CD4-positive, alpha-beta T cell treated with Interleukin-2 at 100 ng/mL for 4 hours (primary cell): Measurements from ENCODE around the gene OGA.

ENCODE experiments used
- DNase-seq: peaks from one replicate; pipeline ENCODE4 v3.0.0-alpha.2; 2020; ENCODE audit warnings: low spot score

The OGA gene

GRCh38 chr10:101775273-101776160 lies 42.7 kb downstream of the OGA start, which contains the start of gene FGF8:
Gene FGF8, minus strand, starts transcription at chr10:101776114. Its CDS starts 214 bp downstream, at chr10:101775900.
- no peak for DNase-seq

- no peak for DNase-seq
Observed at GRCh38 chr10:101774589-101775272, 43.5 kb downstream of the OGA start.

- DNase-seq, result no peak
Observed at GRCh38 chr10:101773923-101774588, 44.2 kb downstream of the OGA start.

- DNase-seq, result no peak
Observed at GRCh38 chr10:101772895-101773761, 45.1 kb downstream of the OGA start.

GRCh38 chr10:101772017-101772894 lies 46.0 kb downstream of the OGA start:
- DNase-seq, result no peak

- no peak for DNase-seq
Observed at GRCh38 chr10:101771380-101771779, 46.9 kb downstream of the OGA start.

- no peak for DNase-seq
Observed at GRCh38 chr10:101770331-101771215, 47.7 kb downstream of the OGA start.

GRCh38 chr10:101769541-101770180 lies 48.6 kb downstream of the OGA start:
- no peak for DNase-seq

GRCh38 chr10:101768791-101769170 lies 49.5 kb downstream of the OGA start:
- DNase-seq, result no peak

- DNase-seq, result no peak
Observed at GRCh38 chr10:101767966-101768790, 50.1 kb downstream of the OGA start.

GRCh38 chr10:101767600-101767945 lies 50.7 kb downstream of the OGA start:
- DNase-seq, result no peak

- DNase-seq, result no peak
Observed at GRCh38 chr10:101766753-101767599, 51.3 kb downstream of the OGA start.

- no peak for DNase-seq
Observed at GRCh38 chr10:101766306-101766705, 51.9 kb downstream of the OGA start.

- DNase-seq, result no peak
Observed at GRCh38 chr10:101763141-101763846, 55.0 kb downstream of the OGA start.

- no peak for DNase-seq
Observed at GRCh38 chr10:101762736-101763135, 55.5 kb downstream of the OGA start.

GRCh38 chr10:101761226-101761625 lies 57.0 kb downstream of the OGA start:
- no peak for DNase-seq

- DNase-seq, result no peak
Observed at GRCh38 chr10:101760510-101760909, 57.7 kb downstream of the OGA start.
